Neutrophil (primary cell): ENCODE results near the gene NEK11.

Source experiments
- H3K27ac ChIP-seq: fragments of 200-600 bp; sonication (generic); 2 replicates; pipeline ENCODE4 v1.5.1; 2016; ENCODE audit warnings: mild to moderate bottlenecking, moderate library complexity
- H3K27me3 ChIP-seq: fragments of 200-600 bp; sonication (generic); 2 replicates; pipeline ENCODE4 v1.6.0; 2016; ENCODE audit warnings: mild to moderate bottlenecking
- H3K36me3 ChIP-seq: fragments of 200-600 bp; sonication (generic); 2 replicates; pipeline ENCODE4 v1.5.1; 2017
- H3K4me1 ChIP-seq, 2 experiments: fragments of 200-600 bp in 1 of 2; sonication (generic) in 1 of 2; 1 replicate in 1 of 2; 2 replicates in 1 of 2; pipeline versions ENCODE4 v1.5.1 to v1.6.1; 2013 to 2016; ENCODE audit warnings: low read depth in 1 of 2, low read length in 1 of 2, mild to moderate bottlenecking in 1 of 2, moderate library complexity in 1 of 2; ENCODE audit not compliant: control insufficient read depth in 1 of 2, insufficient read depth in 1 of 2
- H3K4me3 ChIP-seq, 2 experiments: fragments of 200-600 bp in 1 of 2; sonication (generic) in 1 of 2; 1 replicate in 1 of 2; 2 replicates in 1 of 2; pipeline ENCODE4 v1.5.1; 2013 to 2016; ENCODE audit warnings: low read depth in 1 of 2, low read length in 1 of 2, mild to moderate bottlenecking in 1 of 2, moderate library complexity in 1 of 2
- H3K9me3 ChIP-seq: fragments of 200-600 bp; sonication (generic); 2 replicates; pipeline ENCODE4 v1.5.1; 2016
- CTCF ChIP-seq: fragments of 200-600 bp; sonication (generic); IDR thresholded peaks from 2 replicates; pipeline ENCODE4 v1.5.1; 2016; ENCODE audit warnings: antibody characterized with exemption

NEK11 gene

GRCh38 chr3:131178710-131179375 lies 152.2 kb downstream of the NEK11 start:
- no peak for TF ChIP-seq CTCF
- Histone ChIP-seq H3K36me3 (no peaks in the 10 kb centered on the region), H3K4me3 (no peak overlapping the region)

GRCh38 chr3:131192701-131193100 lies 166.0 kb downstream of the NEK11 start:
- no peaks in the 10 kb centered on the region for H3K4me1 ChIP-seq
- no peak for TF ChIP-seq CTCF
- no peaks in the 10 kb centered on the region for H3K9me3 ChIP-seq
- no peak overlapping the region for H3K27ac ChIP-seq
- H3K36me3 ChIP-seq = no peaks in the 10 kb centered on the region
- no peak overlapping the region for H3K4me3 ChIP-seq
- H3K27me3 ChIP-seq = no peaks in the 10 kb centered on the region

More at GRCh38 chr3:131178710-131179375, 152.2 kb downstream of the NEK11 start:
- Histone ChIP-seq H3K9me3 (no peaks in the 10 kb centered on the region), H3K4me1 (no peaks in the 10 kb centered on the region), H3K27me3 (no peaks in the 10 kb centered on the region), H3K27ac (no peak overlapping the region)

GRCh38 chr3:131193641-131194238 lies 167.1 kb downstream of the NEK11 start:
- Histone ChIP-seq H3K27me3 (no peaks in the 10 kb centered on the region), H3K4me1 (no peaks in the 10 kb centered on the region), H3K9me3 (no peaks in the 10 kb centered on the region), H3K4me3 (no peak overlapping the region), H3K36me3 (no peaks in the 10 kb centered on the region), H3K27ac (no peak overlapping the region)
- no peak for TF ChIP-seq CTCF

- H3K36me3 ChIP-seq = no peaks in the 10 kb centered on the region
- no peak overlapping the region for H3K27ac ChIP-seq
- no peaks in the 10 kb centered on the region for H3K27me3 ChIP-seq
- no peaks in the 10 kb centered on the region for H3K9me3 ChIP-seq
- no peak overlapping the region for H3K4me3 ChIP-seq
- TF ChIP-seq CTCF = no peak
- H3K4me1 ChIP-seq = no peaks in the 10 kb centered on the region
Measured at GRCh38 chr3:131194816-131195215, 168.1 kb downstream of the NEK11 start.

- Histone ChIP-seq H3K4me1 (no peaks in the 10 kb centered on the region), H3K27me3 (no peaks in the 10 kb centered on the region), H3K4me3 (no peak overlapping the region), H3K9me3 (no peaks in the 10 kb centered on the region), H3K27ac (no peak overlapping the region), H3K36me3 (no peaks in the 10 kb centered on the region)
- no peak for TF ChIP-seq CTCF
Measured at GRCh38 chr3:131200636-131201199, 174.0 kb downstream of the NEK11 start.
